ENCODE results near the gene TECR. TPM values are rescaled to one million over a fixed set of nuclear protein-coding genes. Genes with fewer than 3 reads are reported as not detected.
"Not testable (repeated sequence)": the region's sequence is repeated elsewhere in the genome, so short reads cannot be mapped to it uniquely, and the experiment has no call there.

The TECR gene
- total RNA-seq, 2 experiments from 2014 or later: 102 to 105 TPM

DNA sequence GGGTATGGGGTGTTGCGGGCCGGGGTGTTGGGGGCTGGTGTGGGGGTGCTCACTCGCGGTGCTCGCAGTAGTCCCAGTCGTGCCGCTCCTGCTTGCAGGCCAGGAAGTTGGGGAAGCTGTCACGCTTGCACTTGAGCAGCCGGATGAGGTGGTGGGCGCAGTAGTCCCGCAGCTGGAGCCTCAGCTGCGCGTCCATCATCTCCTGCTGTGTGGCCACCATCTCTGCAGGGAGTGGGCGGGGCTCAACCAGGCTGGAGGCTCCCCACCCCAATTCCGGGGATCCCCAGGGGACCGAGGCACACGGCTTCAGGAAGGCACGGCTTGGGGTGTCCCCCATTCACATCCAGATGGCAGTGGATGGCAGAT is 37.3 kb downstream of the TECR start:
- peaks cover 38% of the 10 kb centered on the region for H3K4me1 Mint-ChIP-seq (ENCODE audit: low read depth)
- H3K4me3 Mint-ChIP-seq: no peak overlapping the region
- DNase-seq: no peak
- H3K27ac Mint-ChIP-seq: no peak overlapping the region
- no peaks in the 10 kb centered on the region for H3K27me3 Mint-ChIP-seq (ENCODE audit: low read depth)
- intact Hi-C loops (cut with micrococcal nuclease): no loop called here
- H3K9me3 Mint-ChIP-seq: no peaks in the 10 kb centered on the region
- CTCF ChIA-PET: interaction anchor here (1.5 kb wide), 1 partner anchor 10 kb away, joined by 6 read pairs; no protein-coding TSS in a partner anchor
- H3K36me3 Mint-ChIP-seq (ENCODE audit: low read depth): peaks cover 9% of the 10 kb centered on the region

- H3K4me1 Mint-ChIP-seq (ENCODE audit: low read depth): peaks cover 37% of the 10 kb centered on the region
- no peak for DNase-seq
- intact Hi-C loops (cut with micrococcal nuclease): no loop called here
- no peak overlapping the region for H3K4me3 Mint-ChIP-seq
- peak overlapping the region; percentile 59 for H3K27ac Mint-ChIP-seq
- CTCF ChIA-PET: interaction anchor here (1.5 kb wide), 1 partner anchor 10 kb away, joined by 6 read pairs; no protein-coding TSS in a partner anchor
- no peaks in the 10 kb centered on the region for H3K27me3 Mint-ChIP-seq (ENCODE audit: low read depth)
- H3K36me3 Mint-ChIP-seq (ENCODE audit: low read depth): peaks cover 9% of the 10 kb centered on the region
- H3K9me3 Mint-ChIP-seq: no peaks in the 10 kb centered on the region
Observed at GRCh38 chr19:14567079-14567478, 37.7 kb downstream of the TECR start.

DNA sequence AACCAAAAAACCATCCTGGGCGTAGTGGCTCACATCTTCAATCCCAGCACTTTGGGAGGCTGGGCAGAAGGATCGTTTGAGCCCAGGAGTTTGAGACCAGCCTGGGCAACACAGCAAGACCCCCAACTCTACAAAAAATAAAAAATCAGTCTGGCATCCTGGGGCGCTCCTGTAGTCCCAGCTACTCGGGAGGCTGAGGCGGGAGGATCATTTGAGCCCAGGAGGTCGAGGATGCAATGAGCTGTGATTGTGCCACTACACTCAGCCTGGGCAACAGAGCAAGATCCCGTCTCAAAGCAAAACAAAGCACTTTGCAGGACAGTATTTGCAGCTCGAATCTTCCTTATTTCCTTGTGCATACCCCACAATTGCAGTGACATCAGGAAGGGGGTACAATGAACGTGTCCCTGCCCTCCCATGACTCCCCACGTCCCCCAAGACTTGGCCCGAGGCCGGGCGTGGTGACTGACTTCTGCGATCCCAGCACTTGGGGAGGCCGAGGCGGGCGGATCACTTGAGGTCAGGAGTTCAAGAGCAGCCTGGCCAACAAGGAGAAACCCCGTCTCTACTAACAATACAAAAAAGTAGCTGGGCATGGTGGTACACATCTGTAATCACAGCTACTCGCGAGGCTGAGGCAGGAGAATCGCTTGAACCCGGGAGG is 41.6 kb downstream of the TECR start:
- Mint-ChIP-seq H3K36me3 (ENCODE audit: low read depth) (peaks cover 6% of the 10 kb centered on the region), H3K4me1 (ENCODE audit: low read depth) (peaks cover 38% of the 10 kb centered on the region), H3K9me3 (no peaks in the 10 kb centered on the region), H3K4me3 (peak overlapping the region; percentile 95), H3K27ac (peak overlapping the region; percentile 79), H3K27me3 (ENCODE audit: low read depth) (no peaks in the 10 kb centered on the region)
- intact Hi-C loops (cut with micrococcal nuclease): no loop called here
- CTCF ChIA-PET: interaction anchor here (0.8 to 9.5 kb wide), 5 partner anchors 14 to 117 kb away, joined by 3 to 282 read pairs (median 6); partner anchors contain the start of gene ZNF333
- no peak for DNase-seq

- Mint-ChIP-seq H3K27me3 (ENCODE audit: low read depth) (no peaks in the 10 kb centered on the region), H3K36me3 (ENCODE audit: low read depth) (peaks cover 4% of the 10 kb centered on the region), H3K4me3 (peak within 1 kb of the TSS; percentile 95), H3K9me3 (no peaks in the 10 kb centered on the region), H3K27ac (peak within 1 kb of the TSS; percentile 79), H3K4me1 (ENCODE audit: low read depth) (peaks cover 38% of the 10 kb centered on the region)
- intact Hi-C loops (cut with micrococcal nuclease): loop anchor here (1.0 kb wide), 3 partner anchors 43 to 435 kb away; partner anchors contain the start of gene TECR
- CTCF ChIA-PET: interaction anchor here (0.8 to 9.5 kb wide), 8 partner anchors 10 to 116 kb away, joined by 3 to 282 read pairs (median 4); partner anchors contain the start of gene ZNF333
- DNase-seq: peak; percentile 95
Observed at GRCh38 chr19:14571695-14572490, 42.5 kb downstream of the TECR start, which contains the start of gene NDUFB7. Gene NDUFB7 (minus strand): TSS chr19:14572066. CDS start chr19:14572000, 66 bp downstream.

DNA sequence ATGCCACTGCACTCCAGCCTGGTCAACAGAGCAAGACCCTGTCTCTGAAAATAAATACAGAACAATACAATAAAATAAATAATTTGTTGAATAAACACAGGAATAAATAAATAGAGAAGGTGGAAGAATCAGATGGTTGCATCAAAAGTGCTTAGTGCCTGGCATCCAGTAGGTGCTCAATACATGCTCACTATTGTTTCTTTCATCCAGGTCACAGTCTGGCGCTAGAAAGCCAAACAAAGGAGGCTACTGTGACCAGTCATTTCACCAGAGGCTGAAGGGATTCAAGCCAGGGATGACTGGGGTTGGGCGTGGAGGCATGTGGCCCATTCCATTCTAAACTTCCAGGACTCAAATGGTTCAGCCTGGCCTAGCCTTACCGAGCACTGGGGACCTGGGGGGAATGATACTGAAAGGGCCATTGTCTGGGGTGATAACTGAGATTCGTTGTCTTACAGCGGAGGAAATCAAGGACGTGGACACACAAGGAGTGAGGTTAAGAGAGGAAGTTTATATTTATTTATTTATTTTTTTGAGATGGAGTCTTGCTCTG is 46.1 kb downstream of the TECR start:
- peaks cover 16% of the 10 kb centered on the region for H3K4me1 Mint-ChIP-seq (ENCODE audit: low read depth)
- H3K9me3 Mint-ChIP-seq: no peaks in the 10 kb centered on the region
- no peaks in the 10 kb centered on the region for H3K27me3 Mint-ChIP-seq (ENCODE audit: low read depth)
- no peak overlapping the region for H3K4me3 Mint-ChIP-seq
- intact Hi-C loops (cut with micrococcal nuclease): no loop called here
- no peak overlapping the region for H3K27ac Mint-ChIP-seq
- no peak for DNase-seq
- no peaks in the 10 kb centered on the region for H3K36me3 Mint-ChIP-seq (ENCODE audit: low read depth)
- CTCF ChIA-PET: interaction anchor here (1.1 to 9.5 kb wide), 3 partner anchors 62 to 298 kb away, joined by 3 to 282 read pairs (median 3); partner anchors contain the start of gene ZNF333

DNA sequence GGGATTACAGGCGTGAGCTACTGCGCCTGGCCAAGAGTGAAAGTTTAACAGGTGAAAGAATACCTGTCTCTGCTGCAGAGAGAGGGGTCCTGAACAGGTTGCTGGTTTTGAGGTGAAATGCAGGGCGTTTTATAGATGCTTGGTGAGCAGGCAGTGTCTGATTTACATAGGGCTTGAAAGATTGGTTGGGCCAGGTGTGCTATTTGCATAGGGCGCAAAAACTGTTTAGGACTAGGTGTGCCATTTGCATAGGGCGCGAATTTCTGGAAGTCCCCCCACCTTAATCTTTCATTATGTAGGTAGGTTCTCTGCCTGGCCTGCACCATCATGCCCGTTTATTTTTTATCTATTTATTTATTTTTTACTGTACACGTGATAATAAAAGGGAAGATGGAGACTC is 47.0 kb downstream of the TECR start:
- Mint-ChIP-seq H3K4me3 (no peak overlapping the region), H3K9me3 (no peaks in the 10 kb centered on the region), H3K36me3 (ENCODE audit: low read depth) (no peaks in the 10 kb centered on the region), H3K27me3 (ENCODE audit: low read depth) (no peaks in the 10 kb centered on the region), H3K4me1 (ENCODE audit: low read depth) (peaks cover 12% of the 10 kb centered on the region), H3K27ac (no peak overlapping the region)
- intact Hi-C loops (cut with micrococcal nuclease): no loop called here
- CTCF ChIA-PET: interaction anchor here (1.2 to 9.5 kb wide), 2 partner anchors 112 to 297 kb away, joined by 3 to 282 read pairs; partner anchors contain the start of gene ZNF333
- DNase-seq: no peak

DNA sequence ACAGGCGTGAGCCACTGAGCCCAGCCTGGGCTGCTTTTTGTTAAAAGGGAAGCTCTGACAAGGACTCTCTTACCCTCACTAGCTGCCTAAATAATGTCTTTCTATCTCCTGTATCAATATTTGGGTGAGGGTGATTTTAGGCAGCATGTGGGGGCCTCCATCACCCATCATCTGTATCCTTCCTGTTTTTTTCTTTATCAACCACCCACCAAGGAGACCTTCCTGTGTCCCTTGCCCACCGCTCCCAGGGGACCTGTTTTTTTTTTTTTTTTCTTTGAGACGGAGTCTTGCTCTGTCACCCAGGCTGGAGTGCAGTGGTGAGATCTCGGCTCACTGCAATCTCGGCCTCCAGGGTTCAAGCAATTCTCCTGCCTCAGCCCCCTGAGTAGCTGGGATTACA is 47.9 kb downstream of the TECR start:
- intact Hi-C loops (cut with micrococcal nuclease): no loop called here
- no peak overlapping the region for H3K4me3 Mint-ChIP-seq
- H3K9me3 Mint-ChIP-seq: no peaks in the 10 kb centered on the region
- peaks cover 10% of the 10 kb centered on the region for H3K4me1 Mint-ChIP-seq (ENCODE audit: low read depth)
- no peaks in the 10 kb centered on the region for H3K27me3 Mint-ChIP-seq (ENCODE audit: low read depth)
- H3K27ac Mint-ChIP-seq: no peak overlapping the region
- DNase-seq: no peak
- CTCF ChIA-PET: interaction anchor here (9.5 kb wide), 1 partner anchor 111 kb away, joined by 282 read pairs; the partner anchor contains the start of gene ZNF333
- H3K36me3 Mint-ChIP-seq (ENCODE audit: low read depth): no peaks in the 10 kb centered on the region

GRCh38 chr19:14577885-14578427 is 48.6 kb downstream of the TECR start:
- no peak for DNase-seq
- H3K27ac Mint-ChIP-seq: no peak overlapping the region
- H3K4me1 Mint-ChIP-seq (ENCODE audit: low read depth): peaks cover 10% of the 10 kb centered on the region
- H3K9me3 Mint-ChIP-seq: no peaks in the 10 kb centered on the region
- H3K36me3 Mint-ChIP-seq (ENCODE audit: low read depth): no peaks in the 10 kb centered on the region
- CTCF ChIA-PET: interaction anchor here (0.6 kb wide), 1 partner anchor 113 kb away, joined by 3 read pairs; no protein-coding TSS in a partner anchor
- intact Hi-C loops (cut with micrococcal nuclease): no loop called here
- H3K4me3 Mint-ChIP-seq: no peak overlapping the region
- no peaks in the 10 kb centered on the region for H3K27me3 Mint-ChIP-seq (ENCODE audit: low read depth)

DNA sequence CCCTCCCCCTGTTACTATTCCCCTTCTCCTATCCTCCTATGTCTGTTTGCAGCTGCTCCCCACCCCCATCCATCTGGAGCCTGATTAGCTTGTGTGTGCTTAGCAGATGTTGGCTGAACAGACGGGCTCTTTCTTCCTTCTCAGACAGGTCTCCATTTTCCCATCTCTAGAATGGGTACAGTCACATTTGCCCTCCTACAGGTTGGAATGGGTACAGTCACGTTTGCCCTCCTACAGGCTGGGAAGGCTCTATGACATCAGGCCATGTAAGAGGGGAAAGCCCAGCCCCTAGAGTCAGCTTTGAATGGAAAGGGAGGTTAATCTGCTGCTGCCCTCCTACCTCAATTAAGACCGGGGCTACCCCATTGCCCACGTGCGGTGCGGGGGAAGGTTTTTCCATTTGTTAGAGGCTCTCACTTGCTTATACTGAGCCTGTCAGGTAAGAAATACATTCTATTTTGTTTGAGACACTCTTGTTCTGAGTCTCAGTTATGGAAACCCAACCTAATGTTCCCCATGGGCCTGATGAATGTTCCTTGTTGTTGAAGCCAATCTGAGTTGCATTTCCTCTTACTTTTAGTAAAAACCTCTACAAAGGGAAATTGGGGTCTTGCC is 51.3 kb downstream of the TECR start:
- intact Hi-C loops (cut with micrococcal nuclease): no loop called here
- DNase-seq: peak; percentile 53
- no peak overlapping the region for H3K4me3 Mint-ChIP-seq
- H3K27ac Mint-ChIP-seq: no peak overlapping the region
- no peaks in the 10 kb centered on the region for H3K36me3 Mint-ChIP-seq (ENCODE audit: low read depth)
- no peaks in the 10 kb centered on the region for H3K27me3 Mint-ChIP-seq (ENCODE audit: low read depth)
- CTCF ChIA-PET: no interaction called here
- no peaks in the 10 kb centered on the region for H3K9me3 Mint-ChIP-seq
- H3K4me1 Mint-ChIP-seq (ENCODE audit: low read depth): peaks cover 10% of the 10 kb centered on the region

- H3K27ac Mint-ChIP-seq: no peak within 1 kb of the TSS
- no peaks in the 10 kb centered on the region for H3K27me3 Mint-ChIP-seq (ENCODE audit: low read depth)
- CTCF ChIA-PET: no interaction called here
- intact Hi-C loops (cut with micrococcal nuclease): no loop called here
- peaks cover 10% of the 10 kb centered on the region for H3K4me1 Mint-ChIP-seq (ENCODE audit: low read depth)
- H3K9me3 Mint-ChIP-seq: no peaks in the 10 kb centered on the region
- no peaks in the 10 kb centered on the region for H3K36me3 Mint-ChIP-seq (ENCODE audit: low read depth)
- no peak for DNase-seq
- no peak within 1 kb of the TSS for H3K4me3 Mint-ChIP-seq
Observed at GRCh38 chr19:14582894-14583340, 53.5 kb downstream of the TECR start, which contains the start of gene CLEC17A. Gene CLEC17A (plus strand): TSS chr19:14583084. CDS start chr19:14583161, 77 bp downstream.

GRCh38 chr19:14584372-14584771 is 55.0 kb downstream of the TECR start:
- H3K4me1 Mint-ChIP-seq (ENCODE audit: low read depth): peaks cover 10% of the 10 kb centered on the region
- CTCF ChIA-PET; DNase-seq; H3K27me3 Mint-ChIP-seq (ENCODE audit: low read depth); H3K36me3 Mint-ChIP-seq (ENCODE audit: low read depth); H3K27ac Mint-ChIP-seq; H3K4me3 Mint-ChIP-seq; H3K9me3 Mint-ChIP-seq; intact Hi-C loops (cut with micrococcal nuclease): not testable (repeated sequence)
